Spleen (tissue), 11 donors: Measurements from ENCODE around the gene TMEM91. TPM values are rescaled to one million over a fixed set of nuclear protein-coding genes. Genes with fewer than 3 reads are reported as not detected.
A peak's percentile ranks its signal among the peaks of the same experiment; 100 is the strongest.
"Not testable (repeated sequence)": the region's sequence is repeated elsewhere in the genome, so short reads cannot be mapped to it uniquely, and the experiment has no call there.

ENCODE experiments used
- DNase-seq: peaks from one replicate; pipeline ENCODE4 v3.0.0-alpha.2; 2020
- H3K27ac ChIP-seq, 8 donors: fragments of 200-600 bp; sonication (generic) in 7 of 8; 1 replicate in 4 of 8; 2 replicates in 4 of 8; pipeline versions ENCODE4 v1.5.0 to v1.8.0; 2016 to 2021; ENCODE audit warnings: inconsistent platforms in 4 of 8, mild to moderate bottlenecking in 4 of 8, moderate library complexity in 1 of 8
- H3K27me3 ChIP-seq, 7 donors: fragments of 200-600 bp; sonication (generic) in 6 of 7; replicated peaks in 1 of 7; 1 replicate in 4 of 7; 2 replicates in 3 of 7; pipeline versions ENCODE4 v1.5.0 to v1.8.0; 2016 to 2021; ENCODE audit warnings: inconsistent platforms in 3 of 7, mild to moderate bottlenecking in 1 of 7
- H3K36me3 ChIP-seq, 6 donors: fragments of 200-600 bp; sonication (generic) in 5 of 6; 1 replicate in 4 of 6; 2 replicates in 2 of 6; pipeline versions ENCODE4 v1.5.0 to v1.8.0; 2016 to 2021; ENCODE audit warnings: inconsistent platforms in 2 of 6
- H3K4me1 ChIP-seq, 6 donors: fragments of 200-600 bp; sonication (generic) in 5 of 6; 1 replicate in 3 of 6; 2 replicates in 3 of 6; pipeline versions ENCODE4 v1.5.0 to v1.8.0; 2016 to 2021; ENCODE audit warnings: inconsistent platforms in 3 of 6
- H3K4me3 ChIP-seq, 8 donors: fragments of 200-600 bp; sonication (generic) in 7 of 8; 1 replicate in 4 of 8; 2 replicates in 4 of 8; pipeline versions ENCODE4 v1.5.0 to v1.8.0; 2016 to 2021; ENCODE audit warnings: inconsistent platforms in 4 of 8, mild to moderate bottlenecking in 4 of 8, moderate library complexity in 2 of 8
- H3K9me3 ChIP-seq, 8 donors: fragments of 200-600 bp; sonication (generic) in 7 of 8; 1 replicate in 4 of 8; 2 replicates in 4 of 8; pipeline versions ENCODE4 v1.5.0 to v1.8.0; 2016 to 2021; ENCODE audit warnings: inconsistent platforms in 4 of 8
- CTCF ChIP-seq, 11 experiments: fragments of 200-600 bp in 7 of 11; fragments of 450-650 bp in 4 of 11; sonication (generic) in 4 of 11; IDR thresholded peaks in 8 of 11; conservative IDR thresholded peaks in 3 of 11; 1 replicate in 7 of 11; 2 replicates in 4 of 11; pipeline versions ENCODE4 v1.4.0 to v1.8.0; 2016 to 2021; ENCODE audit warnings: antibody characterized with exemption in 11 of 11, inconsistent platforms in 4 of 11, mild to moderate bottlenecking in 1 of 11
- POLR2A ChIP-seq, 3 donors: fragments of 450-650 bp; IDR thresholded peaks; one replicate each; pipeline ENCODE4 v1.5.1; 2017; ENCODE audit warnings: antibody characterized with exemption in 3 of 3, mild to moderate bottlenecking in 1 of 3
- POLR2AphosphoS5 ChIP-seq, 3 donors: sonication (generic); formaldehyde crosslinking; IDR thresholded peaks; one replicate each; pipeline ENCODE4 v1.5.1; 2017; ENCODE audit warnings: antibody characterized with exemption in 3 of 3
- WGBS, 5 donors: extraction: QIAGEN DNeasy Blood & Tissue Kit in 3 of 5; methylation state at CpG; one replicate each; pipeline versions ENCODE4 v1.1.5 to v1.1.7; 2013 to 2018; 5-methylcytosine and 5-hydroxymethylcytosine counted together
- intact Hi-C: fragments of 100-400 bp; cut with DNase I; formaldehyde crosslinking; loops from one replicate; pipeline ENCODE4 v1.15.0; 2023; ENCODE audit warnings: low total_unique reads
- polyA plus RNA-seq, 3 donors: library from polyadenylated mRNA; stranded (reverse); fragments of 200-250 nt; gene quantifications; one replicate each; pipeline ENCODE4 v1.2.1, GENCODE V29; 2013
- total RNA-seq, 7 donors: library from RNA; depleted of rRNA in 3 of 7; stranded (reverse); fragments of >200 nt in 3 of 7; fragmentation: NEBNext Ultra II Directional in 4 of 7; extraction: Animal tissue kit (Norgen Biotek cat#: 25700) in 4 of 7; gene quantifications; one replicate each; pipeline versions ENCODE4 v1.1.0 to v1.2.1, GENCODE V29; 2016 to 2021
- donor health status: healthy with polysubstance abuse.
- donor health status: DM: no; HTN: no; CAD: no; lungs with moderate emphysema.
- donor health status: DM: no; HTN: no; CAD: no.
- donor health status: Bipolar disorder and iron deficiency.
- donor health status: healthy.
- donor health status: DM: no; HTN: no; CAD: no.
- donor health status: DM: yes; HTN: yes; CAD: no.

TMEM91 gene
- total and polyA plus RNA-seq, 10 donors, result 13.4 to 62.0 (median 26.0) TPM

GRCh38 chr19:41364524-41365391 is 11.6 kb upstream of the TMEM91 start:
- H3K27ac ChIP-seq, result peak overlapping the region; percentile 95 to 99 (median 98)
- intact Hi-C loops, result no loop called here
- TF ChIP-seq CTCF (IDR thresholded peaks at IDR 0.05 in 8 of 11, conservative IDR thresholded peaks at IDR 0.05 in 3 of 11) (no peak), POLR2A (IDR thresholded peaks at IDR 0.05) (no peak), POLR2AphosphoS5 (IDR thresholded peaks at IDR 0.05) (no peak)
- H3K9me3 ChIP-seq, result no peaks in the 10 kb centered on the region
- peaks cover 0 to 9% (median 0%) of the 10 kb centered on the region in 6 donors for H3K36me3 ChIP-seq
- peak overlapping the region; percentile 55 to 84 (median 66) for H3K4me3 ChIP-seq
- DNase-seq, result no peak
- no peaks in the 10 kb centered on the region for H3K27me3 ChIP-seq
- H3K4me1 ChIP-seq, result peaks cover 10 to 82% (median 42%) of the 10 kb centered on the region in 6 donors
- 57 to 65% (median 62%) methylated on average over 14 of the region's 14 CpGs for WGBS, 5 donors

- H3K36me3 ChIP-seq, result peaks cover 0 to 3% (median 0%) of the 10 kb centered on the region in 6 donors
- WGBS, 5 donors, result 92 to 97% (median 95%) methylated on average over 1 of the region's 1 CpG
Measured at GRCh38 chr19:41366089-41366488, 10.2 kb upstream of the TMEM91 start.

GRCh38 chr19:41367848-41368301 is 8.5 kb upstream of the TMEM91 start:
- H3K9me3 ChIP-seq, result no peaks in the 10 kb centered on the region
- TF ChIP-seq POLR2A (IDR thresholded peaks at IDR 0.05) (no peak), POLR2AphosphoS5 (IDR thresholded peaks at IDR 0.05) (no peak), CTCF (IDR thresholded peaks at IDR 0.05 in 8 of 11, conservative IDR thresholded peaks at IDR 0.05 in 3 of 11) (no peak)
- H3K4me3 ChIP-seq, result peak overlapping the region in 1 of 8 donors; percentile 11
- peak overlapping the region in 7 of 8 donors; percentile 44 to 99 (median 72) for H3K27ac ChIP-seq
- H3K4me1 ChIP-seq, result peaks cover 6 to 82% (median 37%) of the 10 kb centered on the region in 6 donors
- WGBS, 5 donors, result 34 to 66% (median 45%) methylated on average over 6 of the region's 6 CpGs
- no peaks in the 10 kb centered on the region for H3K27me3 ChIP-seq
- no peak for DNase-seq
- H3K36me3 ChIP-seq, result no peaks in the 10 kb centered on the region
- intact Hi-C loops, result no loop called here

More at GRCh38 chr19:41366089-41366488, 10.2 kb upstream of the TMEM91 start:
- Histone ChIP-seq H3K27ac (peak overlapping the region in 5 of 8 donors; percentile 33 to 99 (median 96)), H3K4me3 (no peak overlapping the region), H3K9me3 (no peaks in the 10 kb centered on the region), H3K4me1 (peaks cover 10 to 89% (median 43%) of the 10 kb centered on the region in 6 donors), H3K27me3 (no peaks in the 10 kb centered on the region)
- intact Hi-C loops, result no loop called here
- TF ChIP-seq POLR2A (IDR thresholded peaks at IDR 0.05) (no peak), POLR2AphosphoS5 (IDR thresholded peaks at IDR 0.05) (no peak), CTCF (IDR thresholded peaks at IDR 0.05 in 8 of 11, conservative IDR thresholded peaks at IDR 0.05 in 3 of 11) (no peak)
- no peak for DNase-seq

GRCh38 chr19:41369769-41370168 is 6.6 kb upstream of the TMEM91 start:
- TF ChIP-seq POLR2A (IDR thresholded peaks at IDR 0.05) (no peak), CTCF (IDR thresholded peaks at IDR 0.05 in 8 of 11, conservative IDR thresholded peaks at IDR 0.05 in 3 of 11) (no peak), POLR2AphosphoS5 (IDR thresholded peaks at IDR 0.05) (no peak)
- H3K4me1 ChIP-seq, result peaks cover 0 to 79% (median 27%) of the 10 kb centered on the region in 6 donors
- no peak overlapping the region for H3K4me3 ChIP-seq
- peak overlapping the region in 2 of 8 donors; percentile 96 to 99 for H3K27ac ChIP-seq
- no peaks in the 10 kb centered on the region for H3K9me3 ChIP-seq
- H3K27me3 ChIP-seq, result no peaks in the 10 kb centered on the region
- 93 to 98% (median 96%) methylated on average over 2 of the region's 2 CpGs for WGBS, 5 donors
- H3K36me3 ChIP-seq, result no peaks in the 10 kb centered on the region
- intact Hi-C loops, result no loop called here
- no peak for DNase-seq

- intact Hi-C loops, DNase-seq: not testable (repeated sequence)
- WGBS, 5 donors, result 92 to 94% (median 92%) methylated on average over 5 of the region's 5 CpGs
Measured at GRCh38 chr19:41371119-41371518, 5.2 kb upstream of the TMEM91 start.

More at GRCh38 chr19:41371119-41371518, 5.2 kb upstream of the TMEM91 start:
- H3K27me3 ChIP-seq, H3K4me3 ChIP-seq, H3K9me3 ChIP-seq, H3K36me3 ChIP-seq: not testable (repeated sequence)
- H3K27ac ChIP-seq, result peak overlapping the region in 1 of 8 donors; percentile 26
- peaks cover 0 to 77% (median 24%) of the 10 kb centered on the region in 6 donors for H3K4me1 ChIP-seq
